RWPE1 (cell line): ENCODE data around the gene TAB3.

Experiments
- CTCF ChIA-PET: fragments of 350-600 bp; sonication (Branson Sonifier 250); formaldehyde crosslinking; extraction: SDS; loops from one replicate; lab custom pipeline; 2021; lab: Yijun Ruan, JAX
- POLR2A ChIA-PET: fragments of 400-600 bp; formaldehyde crosslinking; extraction: SDS; loops from one replicate; lab custom pipeline; 2020; ENCODE audit warnings: antibody characterized with exemption; ENCODE audit not compliant: low non-redundant PET; lab: Yijun Ruan, JAX
- DNase-seq: peaks from one replicate; pipeline ENCODE4 v3.0.0; 2012; ENCODE audit warnings: low spot score
- H3K27ac ChIP-seq: fragments of 450-650 bp; 2 replicates; pipeline ENCODE4 v1.5.1; 2017
- CTCF ChIP-seq: fragments of 450-650 bp; conservative IDR thresholded peaks from 2 replicates; pipeline ENCODE4 v1.5.1; 2017; ENCODE audit warnings: low read depth, mild to moderate bottlenecking

TAB3 gene

GRCh38 chrX:30777575-30777974 lies 111.5 kb downstream of the TAB3 start:
- CTCF ChIA-PET, result no interaction called here
- POLR2A ChIA-PET, result no interaction called here
- DNase-seq, result no peak
- TF ChIP-seq CTCF, result no peak
- H3K27ac ChIP-seq, result no peak overlapping the region
